ENCODE data around the gene PPIF. TPM values are rescaled to one million over a fixed set of nuclear protein-coding genes. Genes with fewer than 3 reads are reported as not detected.
A peak's percentile ranks its signal among the peaks of the same experiment; 100 is the strongest.

The PPIF gene
- total and polyA plus RNA-seq, 4 experiments from 2014 or later, result 10.6 to 33.7 (median 19.7) TPM

- POLR2A ChIA-PET (ENCODE audit: partially characterized antibody), result interaction anchor here (0.9 to 5.5 kb wide), 9 partner anchors 8 to 255 kb away, joined by 3 to 54 read pairs (median 6); partner anchors contain the start of gene PPIF
- Histone ChIP-seq H3K27me3 (ENCODE audit: insufficient read depth, low read length) (no peaks in the 10 kb centered on the region), H3K4me3 (ENCODE audit: low read length in 2 of 2) (peak overlapping the region in 1 of 2 donors; percentile 4), H3K9me3 (ENCODE audit: control insufficient read depth in 1 of 2, low read length in 2 of 2) (no peaks in the 10 kb centered on the region), H3K4me1 (ENCODE audit: insufficient read depth, low read length) (peaks cover 75% of the 10 kb centered on the region), H3K27ac (ENCODE audit: low read depth, low read length) (peak overlapping the region; percentile 37), H3K36me3 (ENCODE audit: insufficient read depth, low read length) (no peaks in the 10 kb centered on the region)
- peak overlapping the region in 6 of 7 donors; percentile 3 to 98 (median 51) for H3K27ac Mint-ChIP-seq
- intact Hi-C loops (cut with micrococcal nuclease), result loop anchor here (5.0 to 10.0 kb wide), 3 partner anchors 123 to 1289 kb away; partner anchors contain the start of genes RPS24, ZCCHC24 and ZMIZ1
- H3K4me1 Mint-ChIP-seq, result peaks cover 46 to 55% (median 52%) of the 10 kb centered on the region in 4 donors
- H3K27me3 Mint-ChIP-seq, result no peaks in the 10 kb centered on the region
- no peaks in the 10 kb centered on the region for H3K36me3 Mint-ChIP-seq
- H3K4me3 Mint-ChIP-seq, result peak overlapping the region in 1 of 8 donors; percentile 17
- CTCF ChIA-PET (ENCODE audit: partially characterized antibody), result interaction anchor here (0.7 to 5.3 kb wide), 6 partner anchors 9 to 120 kb away, joined by 3 to 57 read pairs (median 5); partner anchors contain the start of gene PPIF
- no peaks in the 10 kb centered on the region for H3K9me3 Mint-ChIP-seq
- no peak for DNase-seq
Measured at GRCh38 chr10:79324032-79324695, 23.1 kb upstream of the PPIF start.

GRCh38 chr10:79326361-79327089 lies 20.7 kb upstream of the PPIF start:
- no peaks in the 10 kb centered on the region for H3K36me3 ChIP-seq (ENCODE audit: insufficient read depth, low read length)
- intact Hi-C loops (cut with micrococcal nuclease), result loop anchor here (10.0 kb wide), 2 partner anchors 262 to 1292 kb away; partner anchors contain the start of genes RPS24 and ZMIZ1
- H3K4me3 Mint-ChIP-seq, result no peak overlapping the region
- H3K4me1 ChIP-seq (ENCODE audit: insufficient read depth, low read length), result peaks cover 59% of the 10 kb centered on the region
- POLR2A ChIA-PET (ENCODE audit: partially characterized antibody), result interaction anchor here (1.5 to 2.3 kb wide), 2 partner anchors 9 to 20 kb away, joined by 7 to 12 read pairs; partner anchors contain the start of gene PPIF
- no peak for DNase-seq
- H3K36me3 Mint-ChIP-seq, result no peaks in the 10 kb centered on the region
- no peaks in the 10 kb centered on the region for H3K27me3 ChIP-seq (ENCODE audit: insufficient read depth, low read length)
- CTCF ChIA-PET (ENCODE audit: partially characterized antibody), result interaction anchor here (0.9 to 2.3 kb wide), 3 partner anchors 9 to 20 kb away, joined by 3 to 24 read pairs (median 3); partner anchors contain the start of gene PPIF
- no peaks in the 10 kb centered on the region for H3K9me3 Mint-ChIP-seq
- no peaks in the 10 kb centered on the region for H3K27me3 Mint-ChIP-seq
- H3K9me3 ChIP-seq (ENCODE audit: control insufficient read depth in 1 of 2, low read length in 2 of 2), result no peaks in the 10 kb centered on the region
- H3K27ac Mint-ChIP-seq, result no peak overlapping the region
- H3K27ac ChIP-seq (ENCODE audit: low read depth, low read length), result no peak overlapping the region
- peaks cover 30 to 47% (median 36%) of the 10 kb centered on the region in 4 donors for H3K4me1 Mint-ChIP-seq
- H3K4me3 ChIP-seq (ENCODE audit: low read length in 2 of 2), result no peak overlapping the region

- Mint-ChIP-seq H3K27ac (peak overlapping the region in 1 of 7 donors; percentile 9), H3K36me3 (no peaks in the 10 kb centered on the region), H3K9me3 (peaks cover 0 to 2% (median 0%) of the 10 kb centered on the region in 8 donors), H3K27me3 (no peaks in the 10 kb centered on the region), H3K4me1 (peaks cover 31 to 47% (median 36%) of the 10 kb centered on the region in 4 donors), H3K4me3 (no peak overlapping the region)
- no peak overlapping the region for H3K4me3 ChIP-seq (ENCODE audit: low read length in 2 of 2)
- H3K9me3 ChIP-seq (ENCODE audit: control insufficient read depth in 1 of 2, low read length in 2 of 2), result no peaks in the 10 kb centered on the region
- DNase-seq, result no peak
- H3K36me3 ChIP-seq (ENCODE audit: insufficient read depth, low read length), result no peaks in the 10 kb centered on the region
- H3K27ac ChIP-seq (ENCODE audit: low read depth, low read length), result no peak overlapping the region
- H3K4me1 ChIP-seq (ENCODE audit: insufficient read depth, low read length), result peaks cover 59% of the 10 kb centered on the region
- no peaks in the 10 kb centered on the region for H3K27me3 ChIP-seq (ENCODE audit: insufficient read depth, low read length)
- CTCF ChIA-PET (ENCODE audit: partially characterized antibody), result interaction anchor here (0.9 to 2.3 kb wide), 3 partner anchors 9 to 20 kb away, joined by 3 to 24 read pairs (median 3); partner anchors contain the start of gene PPIF
- POLR2A ChIA-PET (ENCODE audit: partially characterized antibody), result interaction anchor here (1.5 to 2.3 kb wide), 2 partner anchors 10 to 20 kb away, joined by 7 to 12 read pairs; partner anchors contain the start of gene PPIF
- intact Hi-C loops (cut with micrococcal nuclease), result loop anchor here (10.0 kb wide), 2 partner anchors 262 to 1292 kb away; partner anchors contain the start of genes RPS24 and ZMIZ1
Measured at GRCh38 chr10:79327090-79327457, 20.2 kb upstream of the PPIF start.

- Histone ChIP-seq H3K27ac (ENCODE audit: low read depth, low read length) (no peak overlapping the region), H3K9me3 (ENCODE audit: control insufficient read depth in 1 of 2, low read length in 2 of 2) (no peaks in the 10 kb centered on the region), H3K4me3 (ENCODE audit: low read length in 2 of 2) (no peak overlapping the region), H3K27me3 (ENCODE audit: insufficient read depth, low read length) (no peaks in the 10 kb centered on the region), H3K4me1 (ENCODE audit: insufficient read depth, low read length) (peaks cover 50% of the 10 kb centered on the region), H3K36me3 (ENCODE audit: insufficient read depth, low read length) (no peaks in the 10 kb centered on the region)
- no peak for DNase-seq
- ChIA-PET CTCF (ENCODE audit: partially characterized antibody) (interaction anchor here (2.3 kb wide), 1 partner anchor 18 kb away, joined by 24 read pairs; the partner anchor contains the start of gene PPIF), POLR2A (ENCODE audit: partially characterized antibody) (interaction anchor here (2.3 kb wide), 1 partner anchor 11 kb away, joined by 12 read pairs; no protein-coding TSS in a partner anchor)
- peaks cover 0 to 4% (median 0%) of the 10 kb centered on the region in 8 donors for H3K9me3 Mint-ChIP-seq
- no peaks in the 10 kb centered on the region for H3K27me3 Mint-ChIP-seq
- peak overlapping the region in 2 of 7 donors; percentile 11 to 55 for H3K27ac Mint-ChIP-seq
- intact Hi-C loops (cut with micrococcal nuclease), result loop anchor here (10.0 kb wide), 2 partner anchors 263 to 1293 kb away; partner anchors contain the start of genes RPS24 and ZMIZ1
- peaks cover 24 to 39% (median 28%) of the 10 kb centered on the region in 4 donors for H3K4me1 Mint-ChIP-seq
- H3K36me3 Mint-ChIP-seq, result no peaks in the 10 kb centered on the region
- H3K4me3 Mint-ChIP-seq, result no peak overlapping the region
Measured at GRCh38 chr10:79328147-79328701, 19.0 kb upstream of the PPIF start.

GRCh38 chr10:79328737-79329504 lies 18.3 kb upstream of the PPIF start:
- Histone ChIP-seq H3K4me3 (ENCODE audit: low read length in 2 of 2) (no peak overlapping the region), H3K27me3 (ENCODE audit: insufficient read depth, low read length) (no peaks in the 10 kb centered on the region), H3K36me3 (ENCODE audit: insufficient read depth, low read length) (no peaks in the 10 kb centered on the region), H3K4me1 (ENCODE audit: insufficient read depth, low read length) (peaks cover 43% of the 10 kb centered on the region), H3K27ac (ENCODE audit: low read depth, low read length) (no peak overlapping the region), H3K9me3 (ENCODE audit: control insufficient read depth in 1 of 2, low read length in 2 of 2) (no peaks in the 10 kb centered on the region)
- Mint-ChIP-seq H3K36me3 (no peaks in the 10 kb centered on the region), H3K27me3 (no peaks in the 10 kb centered on the region), H3K4me3 (no peak overlapping the region), H3K4me1 (peaks cover 19 to 35% (median 24%) of the 10 kb centered on the region in 4 donors), H3K27ac (peak overlapping the region in 2 of 7 donors; percentile 9 to 11), H3K9me3 (peaks cover 0 to 4% (median 0%) of the 10 kb centered on the region in 8 donors)
- POLR2A ChIA-PET (ENCODE audit: partially characterized antibody), result interaction anchor here (2.3 kb wide), 1 partner anchor 12 kb away, joined by 12 read pairs; no protein-coding TSS in a partner anchor
- DNase-seq, result no peak
- intact Hi-C loops (cut with micrococcal nuclease), result loop anchor here (10.0 kb wide), 2 partner anchors 264 to 1294 kb away; partner anchors contain the start of genes RPS24 and ZMIZ1
- CTCF ChIA-PET (ENCODE audit: partially characterized antibody), result interaction anchor here (2.3 kb wide), 1 partner anchor 18 kb away, joined by 24 read pairs; the partner anchor contains the start of gene PPIF

- ChIA-PET CTCF (ENCODE audit: partially characterized antibody) (interaction anchor here (3.4 kb wide), 1 partner anchor 16 kb away, joined by 17 read pairs; the partner anchor contains the start of gene PPIF), POLR2A (ENCODE audit: partially characterized antibody) (no interaction called here)
- no peaks in the 10 kb centered on the region for H3K9me3 ChIP-seq (ENCODE audit: control insufficient read depth in 1 of 2, low read length in 2 of 2)
- DNase-seq, result no peak
- Mint-ChIP-seq H3K9me3 (peaks cover 0 to 4% (median 0%) of the 10 kb centered on the region in 8 donors), H3K4me3 (no peak overlapping the region), H3K36me3 (no peaks in the 10 kb centered on the region), H3K27me3 (no peaks in the 10 kb centered on the region), H3K27ac (peak overlapping the region in 5 of 7 donors; percentile 9 to 90 (median 57)), H3K4me1 (peaks cover 18 to 33% (median 21%) of the 10 kb centered on the region in 4 donors)
- peaks cover 37% of the 10 kb centered on the region for H3K4me1 ChIP-seq (ENCODE audit: insufficient read depth, low read length)
- intact Hi-C loops (cut with micrococcal nuclease), result loop anchor here (10.0 kb wide), 2 partner anchors 265 to 1295 kb away; partner anchors contain the start of genes RPS24 and ZMIZ1
- no peak overlapping the region for H3K4me3 ChIP-seq (ENCODE audit: low read length in 2 of 2)
- H3K36me3 ChIP-seq (ENCODE audit: insufficient read depth, low read length), result no peaks in the 10 kb centered on the region
- no peak overlapping the region for H3K27ac ChIP-seq (ENCODE audit: low read depth, low read length)
- no peaks in the 10 kb centered on the region for H3K27me3 ChIP-seq (ENCODE audit: insufficient read depth, low read length)
Measured at GRCh38 chr10:79329529-79329928, 17.7 kb upstream of the PPIF start.

Data from CD4-positive, alpha-beta memory T cell (primary cell).